Heart left ventricle (tissue), 16 donors: Measurements from ENCODE around the gene UNC5C. TPM values are rescaled to one million over a fixed set of nuclear protein-coding genes. Genes with fewer than 3 reads are reported as not detected.

Source experiments
- ATAC-seq, 4 donors: fragments of 200-7000 bp; cut with Tn5 transposase; one replicate each; pipeline ENCODE4 v1.9.1; 2020 to 2022; ENCODE audit warnings: moderate library complexity in 4 of 4, mild to moderate bottlenecking in 3 of 4, moderate number of reproducible peaks in 1 of 4
- DNase-seq, 5 donors: peaks; one replicate each; pipeline ENCODE4 v3.0.0-alpha.2; 2020
- H3K27ac ChIP-seq, 12 donors: fragments of 200-600 bp; sonication (generic) in 4 of 12; one replicate each; pipeline versions ENCODE4 v1.5.0 to v1.8.0; 2016 to 2022; ENCODE audit warnings: mild to moderate bottlenecking in 2 of 12
- H3K27me3 ChIP-seq, 9 donors: fragments of 200-600 bp; sonication (generic) in 2 of 9; one replicate each; pipeline versions ENCODE4 v1.5.1 to v1.8.0; 2016 to 2022; ENCODE audit warnings: mild to moderate bottlenecking in 3 of 9
- H3K36me3 ChIP-seq, 9 donors: fragments of 200-600 bp; sonication (generic) in 2 of 9; one replicate each; pipeline versions ENCODE4 v1.5.0 to v1.8.0; 2018 to 2022; ENCODE audit warnings: mild to moderate bottlenecking in 2 of 9
- H3K4me1 ChIP-seq, 12 donors: fragments of 200-600 bp; sonication (generic) in 4 of 12; one replicate each; pipeline versions ENCODE4 v1.5.0 to v1.8.0; 2016 to 2022; ENCODE audit warnings: mild to moderate bottlenecking in 3 of 12
- H3K4me3 ChIP-seq, 12 donors: fragments of 200-600 bp; sonication (generic) in 4 of 12; one replicate each; pipeline versions ENCODE4 v1.5.0 to v1.8.0; 2017 to 2022; ENCODE audit warnings: mild to moderate bottlenecking in 9 of 12, moderate library complexity in 4 of 12
- H3K9me3 ChIP-seq, 12 donors: fragments of 200-600 bp; sonication (generic) in 4 of 12; one replicate each; pipeline versions ENCODE4 v1.5.0 to v1.8.0; 2016 to 2022; ENCODE audit warnings: mild to moderate bottlenecking in 1 of 12
- CTCF ChIP-seq, 12 donors: fragments of 200-600 bp; sonication (generic) in 4 of 12; IDR thresholded peaks; one replicate each; pipeline versions ENCODE4 v1.5.0 to v1.8.0; 2018 to 2022; ENCODE audit warnings: antibody characterized with exemption in 12 of 12, mild to moderate bottlenecking in 5 of 12
- POLR2A ChIP-seq, 2 donors: fragments of 450-650 bp; IDR thresholded peaks; one replicate each; pipeline ENCODE4 v1.6.1; 2017; ENCODE audit warnings: antibody characterized with exemption in 2 of 2, mild to moderate bottlenecking in 2 of 2, moderate library complexity in 2 of 2
- WGBS, 4 donors: extraction: QIAGEN DNeasy Blood & Tissue Kit in 2 of 4; methylation state at CpG; one replicate each; pipeline versions ENCODE4 v1.1.5 to v1.1.7; 2013 to 2018; 5-methylcytosine and 5-hydroxymethylcytosine counted together
- intact Hi-C, 10 donors: fragments of 100-400 bp; cut with DNase I; formaldehyde crosslinking; loops; one replicate each; pipeline versions ENCODE4 v1.11.1 to v1.14.2; 2022
- polyA plus RNA-seq, 2 donors: library from polyadenylated mRNA; stranded (reverse); fragments of 200-250 nt; gene quantifications; one replicate each; pipeline ENCODE4 v1.2.3, GENCODE V29; 2013
- total RNA-seq, 9 donors: library from RNA; depleted of rRNA in 2 of 9; stranded (reverse); fragments of >200 nt in 2 of 9; fragmentation: NEBNext Ultra II Directional in 3 of 9; extraction: Animal tissue kit (Norgen Biotek cat#: 25700) in 3 of 9; gene quantifications; one replicate each; pipeline versions ENCODE4 v1.1.0 to v1.2.4, GENCODE V29; 2016 to 2023
- donor health status: ischemic (EF 13 %, LVEDD 7.1; RV severe dilation, severe dysfunction).
- donor health status: healthy with polysubstance abuse.
- donor health status: DM: no; HTN: yes; CAD: no.
- donor health status: DM: no; HTN: no; CAD: no.
- donor health status: ischemic (EF 25% LVEDD 6.9; RV normal size, moderate dysfunction).
- donor health status: ischemic (EF 25% LVEDD 5.7; RV mildly dilated, moderate dysfunction).
- donor health status: healthy.
- donor health status: DM: yes; HTN: yes; CAD: no.
- donor health status: ischemic (EF 35%, LVEDD 5.7; RV mildly dilated, moderate dysfunction).
- donor health status: nonischemic (EF 11% LVEDD 7.7; RV severe dilation, severe dysfunction).
- donor health status: DM: yes; HTN: yes; CAD: no.
- donor health status: PGD.
- donor health status: ischemic (EF 29% LVEDD 5.4; RV normal size, mild dysfunction).
- donor health status: nonischemic (EF 23%, LVEDD 6.1; RV moderate dilation, normal function).

UNC5C gene
- total and polyA plus RNA-seq, 11 donors, result 0.23 to 2.8 (median 1.7) TPM

DNA sequence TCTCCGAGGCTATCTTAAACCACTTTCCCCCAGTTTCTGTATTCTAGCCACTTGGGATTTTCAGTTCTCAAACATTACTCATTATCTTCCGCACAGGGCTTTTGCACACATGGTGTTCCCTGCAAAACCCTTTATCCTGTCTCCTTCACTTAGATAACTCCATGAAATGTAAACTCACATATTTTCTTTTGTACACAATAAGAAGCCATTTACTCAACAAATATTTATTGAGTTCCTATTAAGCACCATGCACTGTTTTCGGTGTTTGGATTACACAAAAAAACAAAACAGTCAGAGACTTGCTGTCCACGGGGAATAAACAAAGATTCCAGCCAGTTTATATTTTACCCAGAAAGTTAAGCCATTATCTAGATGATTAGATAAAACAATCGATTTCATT, 42.5 kb upstream of the UNC5C start:
- Histone ChIP-seq H3K36me3 (no peaks in the 10 kb centered on the region), H3K4me1 (no peaks in the 10 kb centered on the region), H3K27me3 (no peaks in the 10 kb centered on the region), H3K27ac (no peak overlapping the region), H3K4me3 (no peak overlapping the region), H3K9me3 (no peaks in the 10 kb centered on the region)
- no peak for ATAC-seq
- WGBS, 4 donors, result 68 to 79% (median 75%) methylated on average over 5 of the region's 5 CpGs
- TF ChIP-seq POLR2A (IDR thresholded peaks at IDR 0.05) (no peak), CTCF (IDR thresholded peaks at IDR 0.05) (no peak)
- intact Hi-C loops, result no loop called here
- no peak for DNase-seq

DNA sequence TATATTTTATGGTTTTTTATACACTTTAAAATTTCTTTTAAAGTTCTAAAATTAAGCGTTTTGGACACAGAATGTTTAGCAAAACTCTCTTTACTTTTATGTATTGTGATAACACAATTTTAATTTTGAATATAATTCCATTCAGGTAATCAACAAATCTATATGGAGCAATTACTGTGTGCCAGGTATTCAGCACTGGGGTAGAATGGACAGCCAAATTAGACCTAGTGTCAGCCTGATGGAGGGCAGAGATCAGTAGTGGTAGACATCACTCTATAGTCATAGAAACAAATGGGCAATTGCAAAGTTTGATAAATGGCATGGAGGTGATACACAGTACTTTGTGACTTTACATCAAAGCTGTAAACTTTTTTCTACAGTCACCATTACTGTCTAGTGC, 41.8 kb upstream of the UNC5C start:
- Histone ChIP-seq H3K27ac (no peak overlapping the region), H3K27me3 (no peaks in the 10 kb centered on the region), H3K36me3 (no peaks in the 10 kb centered on the region), H3K4me3 (no peak overlapping the region), H3K9me3 (no peaks in the 10 kb centered on the region), H3K4me1 (no peaks in the 10 kb centered on the region)
- DNase-seq (no peak), ATAC-seq (no peak)
- TF ChIP-seq CTCF (IDR thresholded peaks at IDR 0.05), result no peak
- TF ChIP-seq POLR2A (IDR thresholded peaks at IDR 0.05), result no peak
- 78 to 92% (median 84%) methylated on average over 1 of the region's 1 CpG for WGBS, 4 donors
- intact Hi-C loops, result no loop called here

DNA sequence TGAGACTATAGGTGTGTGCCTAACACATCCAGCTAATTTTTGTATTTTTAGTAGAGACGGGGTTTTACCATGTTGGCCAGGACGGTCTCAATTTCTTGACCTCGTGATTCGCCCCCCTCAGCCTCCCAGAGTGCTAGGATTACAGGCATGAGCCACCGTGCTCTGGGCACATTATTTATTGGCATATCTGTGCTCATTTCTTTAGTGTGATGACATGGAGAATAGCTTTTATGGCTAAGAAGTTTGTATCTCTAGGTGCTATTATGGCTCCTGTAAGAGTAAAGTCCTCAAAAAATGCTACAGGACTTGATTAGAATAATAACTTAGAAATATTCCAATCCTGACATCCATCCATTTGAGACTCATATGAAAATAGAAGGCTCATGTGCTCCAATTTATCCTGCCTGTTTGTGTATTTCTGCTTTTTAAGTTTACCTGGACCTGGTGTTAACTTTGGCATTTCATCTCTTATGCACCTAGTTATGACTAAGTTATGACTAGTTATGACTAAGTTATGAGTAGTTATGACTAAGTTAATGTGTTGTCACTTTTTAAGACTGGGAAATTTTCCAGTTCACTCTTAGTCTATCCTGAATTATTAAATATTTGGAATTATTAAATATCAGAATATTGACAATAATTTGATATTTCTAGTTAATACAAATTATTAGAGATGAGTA, 36.4 kb upstream of the UNC5C start:
- no peak for ATAC-seq
- Histone ChIP-seq H3K27ac (no peak overlapping the region), H3K36me3 (no peaks in the 10 kb centered on the region), H3K27me3 (no peaks in the 10 kb centered on the region), H3K9me3 (peaks cover 0 to 4% (median 0%) of the 10 kb centered on the region in 12 donors), H3K4me3 (no peak overlapping the region), H3K4me1 (no peaks in the 10 kb centered on the region)
- intact Hi-C loops, result no loop called here
- 55 to 64% (median 62%) methylated on average over 5 of the region's 5 CpGs for WGBS, 4 donors
- TF ChIP-seq POLR2A (IDR thresholded peaks at IDR 0.05), result no peak
- no peak for TF ChIP-seq CTCF (IDR thresholded peaks at IDR 0.05)
- no peak for DNase-seq

DNA sequence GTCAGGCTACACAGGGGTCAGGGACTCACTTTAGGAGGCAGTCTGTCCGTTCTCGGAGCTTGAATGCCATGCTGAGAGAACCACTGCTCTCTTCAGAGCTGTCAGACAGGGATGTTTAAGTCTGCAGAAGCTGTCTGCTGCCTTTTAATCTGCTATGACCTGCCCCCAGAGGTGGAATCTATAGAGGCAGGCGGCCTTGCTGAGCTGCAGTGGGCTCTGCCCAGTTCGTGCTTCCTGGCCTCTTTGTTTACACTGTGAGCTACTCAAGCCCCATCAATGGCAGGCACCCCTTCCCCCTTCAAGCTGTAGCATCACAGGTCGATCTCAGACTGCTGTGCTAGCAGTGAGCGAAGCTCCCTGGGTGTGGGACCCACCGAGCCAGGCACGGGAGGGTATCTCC, 31.5 kb upstream of the UNC5C start:
- intact Hi-C loops, result no loop called here
- TF ChIP-seq POLR2A (IDR thresholded peaks at IDR 0.05), result no peak
- ATAC-seq (no peak), DNase-seq (no peak)
- 53 to 72% (median 56%) methylated on average over 8 of the region's 8 CpGs for WGBS, 4 donors
- Histone ChIP-seq H3K36me3 (no peaks in the 10 kb centered on the region), H3K27ac (no peak overlapping the region), H3K4me3 (no peak overlapping the region), H3K4me1 (no peaks in the 10 kb centered on the region), H3K9me3 (peaks cover 0 to 31% (median 11%) of the 10 kb centered on the region in 12 donors), H3K27me3 (no peaks in the 10 kb centered on the region)
